ENCODE results near the gene RBM44.
A peak's percentile ranks its signal among the peaks of the same experiment; 100 is the strongest.
"Not testable (repeated sequence)": the region's sequence is repeated elsewhere in the genome, so short reads cannot be mapped to it uniquely, and the experiment has no call there.

Gene RBM44

GRCh38 chr2:237774811-237775553 lies 23.6 kb upstream of the RBM44 start:
- DNase-seq (ENCODE audit: low read depth in 2 of 2) = peak in 1 of 2 donors; percentile 17

GRCh38 chr2:237779521-237779920 lies 19.1 kb upstream of the RBM44 start:
- no peak for DNase-seq (ENCODE audit: low read depth in 2 of 2)

GRCh38 chr2:237782181-237782580 lies 16.4 kb upstream of the RBM44 start:
- no peak for DNase-seq (ENCODE audit: low read depth in 2 of 2)

GRCh38 chr2:237783678-237784077 lies 14.9 kb upstream of the RBM44 start:
- DNase-seq (ENCODE audit: low read depth in 2 of 2) = not testable (repeated sequence)

- DNase-seq (ENCODE audit: low read depth in 2 of 2) = no peak
These were observed 11.6 kb upstream of the RBM44 start for GRCh38 chr2:237786936-237787335.

- DNase-seq (ENCODE audit: low read depth in 2 of 2) = no peak
These were observed 8.2 kb upstream of the RBM44 start for GRCh38 chr2:237790353-237790752.

GRCh38 chr2:237791977-237792727 lies 6.4 kb upstream of the RBM44 start:
- DNase-seq (ENCODE audit: low read depth in 2 of 2) = no peak

- no peak for DNase-seq (ENCODE audit: low read depth in 2 of 2)
These were observed 1.3 kb upstream of the RBM44 start for GRCh38 chr2:237797253-237797652.

- DNase-seq (ENCODE audit: low read depth in 2 of 2) = no peak
These were observed 465 bp downstream of the RBM44 start for GRCh38 chr2:237799060-237799428.

- no peak for DNase-seq (ENCODE audit: low read depth in 2 of 2)
These were observed 2.9 kb downstream of the RBM44 start for GRCh38 chr2:237801466-237801865.

- DNase-seq (ENCODE audit: low read depth in 2 of 2) = no peak
These were observed 7.8 kb downstream of the RBM44 start for GRCh38 chr2:237806334-237806733.

GRCh38 chr2:237815637-237816036 lies 17.1 kb downstream of the RBM44 start:
- no peak for DNase-seq (ENCODE audit: low read depth in 2 of 2)

GRCh38 chr2:237816531-237816930 lies 18.0 kb downstream of the RBM44 start:
- DNase-seq (ENCODE audit: low read depth in 2 of 2) = no peak

- DNase-seq (ENCODE audit: low read depth in 2 of 2) = no peak
These were observed 19.5 kb downstream of the RBM44 start for GRCh38 chr2:237818066-237818473.

GRCh38 chr2:237819231-237819630 lies 20.7 kb downstream of the RBM44 start:
- DNase-seq (ENCODE audit: low read depth in 2 of 2) = no peak

GRCh38 chr2:237820421-237820820 lies 21.8 kb downstream of the RBM44 start:
- no peak for DNase-seq (ENCODE audit: low read depth in 2 of 2)

- DNase-seq (ENCODE audit: low read depth in 2 of 2) = no peak
These were observed 25.0 kb downstream of the RBM44 start for GRCh38 chr2:237823544-237823943.

GRCh38 chr2:237824085-237824484 lies 25.5 kb downstream of the RBM44 start:
- no peak for DNase-seq (ENCODE audit: low read depth in 2 of 2)

GRCh38 chr2:237827421-237827987 lies 28.9 kb downstream of the RBM44 start:
- DNase-seq (ENCODE audit: low read depth in 2 of 2) = no peak

- no peak for DNase-seq (ENCODE audit: low read depth in 2 of 2)
These were observed 31.9 kb downstream of the RBM44 start for GRCh38 chr2:237830522-237830921.

- DNase-seq (ENCODE audit: low read depth in 2 of 2) = no peak
These were observed 35.0 kb downstream of the RBM44 start for GRCh38 chr2:237833546-237833945.

- no peak for DNase-seq (ENCODE audit: low read depth in 2 of 2)
These were observed 36.8 kb downstream of the RBM44 start for GRCh38 chr2:237835372-237835771.

GRCh38 chr2:237841051-237841450 lies 42.5 kb downstream of the RBM44 start:
- DNase-seq (ENCODE audit: low read depth in 2 of 2) = no peak
